DND-41 (cell line): ENCODE measurements around the gene WDR11.

Experiments
- EZH2 ChIP-seq: IDR thresholded peaks from 3 replicates; pipeline ENCODE4 v1.6.1; 2012; ENCODE audit warnings: borderline replicate concordance, low read depth, mild to moderate bottlenecking, moderate library complexity, low read length, inconsistent platforms; ENCODE audit not compliant: severe bottlenecking
- TF ChIP-seq, protein P1 (sequence below): IDR thresholded peaks from 2 replicates; pipeline ENCODE4 v1.5.1; 2012; ENCODE audit warnings: borderline replicate concordance, low read length, moderate library complexity, mild to moderate bottlenecking; ENCODE audit not compliant: poor library complexity, severe bottlenecking; ENCODE audit errors: extremely low read depth

DNA sequence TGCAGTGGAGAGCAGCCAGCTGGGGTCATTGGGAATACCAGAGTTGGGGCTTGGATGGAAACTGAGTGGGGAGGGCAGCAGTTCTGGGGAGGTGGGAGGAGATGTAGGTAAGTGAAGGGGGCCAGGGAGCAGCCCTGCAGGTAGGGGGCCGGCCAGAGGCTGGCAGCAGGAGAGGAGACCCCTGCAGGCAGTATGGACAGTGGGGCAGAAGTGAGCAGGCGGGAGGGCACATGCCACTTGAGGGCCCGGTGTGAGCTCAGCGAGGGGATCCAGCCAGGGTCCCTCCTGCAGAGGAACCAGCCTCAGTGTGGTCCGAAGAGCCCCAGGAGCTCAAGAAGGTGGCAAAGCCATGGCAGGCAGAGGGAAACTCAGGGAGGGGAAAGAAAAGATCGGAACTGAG, 75.4 kb downstream of the WDR11 start:
- TF ChIP-seq, protein P1, sequence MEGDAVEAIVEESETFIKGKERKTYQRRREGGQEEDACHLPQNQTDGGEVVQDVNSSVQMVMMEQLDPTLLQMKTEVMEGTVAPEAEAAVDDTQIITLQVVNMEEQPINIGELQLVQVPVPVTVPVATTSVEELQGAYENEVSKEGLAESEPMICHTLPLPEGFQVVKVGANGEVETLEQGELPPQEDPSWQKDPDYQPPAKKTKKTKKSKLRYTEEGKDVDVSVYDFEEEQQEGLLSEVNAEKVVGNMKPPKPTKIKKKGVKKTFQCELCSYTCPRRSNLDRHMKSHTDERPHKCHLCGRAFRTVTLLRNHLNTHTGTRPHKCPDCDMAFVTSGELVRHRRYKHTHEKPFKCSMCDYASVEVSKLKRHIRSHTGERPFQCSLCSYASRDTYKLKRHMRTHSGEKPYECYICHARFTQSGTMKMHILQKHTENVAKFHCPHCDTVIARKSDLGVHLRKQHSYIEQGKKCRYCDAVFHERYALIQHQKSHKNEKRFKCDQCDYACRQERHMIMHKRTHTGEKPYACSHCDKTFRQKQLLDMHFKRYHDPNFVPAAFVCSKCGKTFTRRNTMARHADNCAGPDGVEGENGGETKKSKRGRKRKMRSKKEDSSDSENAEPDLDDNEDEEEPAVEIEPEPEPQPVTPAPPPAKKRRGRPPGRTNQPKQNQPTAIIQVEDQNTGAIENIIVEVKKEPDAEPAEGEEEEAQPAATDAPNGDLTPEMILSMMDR: no peak
- no peak for TF ChIP-seq EZH2
